HG03103 (cell line): ENCODE data around the gene TIPARP.
A peak's percentile ranks its signal among the peaks of the same experiment; 100 is the strongest.
"Not testable (repeated sequence)": the region's sequence is repeated elsewhere in the genome, so short reads cannot be mapped to it uniquely, and the experiment has no call there.

Experiments
- ATAC-seq: cut with Tn5 transposase; IDR thresholded peaks from one replicate; pipeline ENCODE4 v1.9.1; 2021; ENCODE audit warnings: low read depth; ENCODE audit not compliant: unreplicated experiment

TIPARP gene

DNA sequence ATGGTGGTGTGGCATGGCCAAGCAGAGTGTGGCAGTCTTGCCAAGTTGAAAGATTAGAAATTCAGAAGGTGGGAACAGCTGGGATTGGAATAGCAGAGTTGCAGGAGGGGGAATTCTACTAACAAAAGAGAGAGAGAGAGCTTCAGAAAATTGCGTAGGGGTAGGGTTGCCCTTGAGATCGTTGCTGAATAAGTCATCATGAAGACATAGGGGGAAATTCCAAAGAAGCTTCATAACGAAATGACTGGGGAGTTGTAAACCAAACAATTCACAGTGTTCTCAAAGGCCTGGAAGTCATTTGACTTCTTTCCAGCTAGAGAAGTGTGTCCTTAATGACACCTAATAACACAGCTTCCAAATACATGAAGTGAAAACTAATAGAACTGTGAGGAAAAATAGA lies 26.3 kb upstream of the TIPARP start:
- no peak for ATAC-seq

DNA sequence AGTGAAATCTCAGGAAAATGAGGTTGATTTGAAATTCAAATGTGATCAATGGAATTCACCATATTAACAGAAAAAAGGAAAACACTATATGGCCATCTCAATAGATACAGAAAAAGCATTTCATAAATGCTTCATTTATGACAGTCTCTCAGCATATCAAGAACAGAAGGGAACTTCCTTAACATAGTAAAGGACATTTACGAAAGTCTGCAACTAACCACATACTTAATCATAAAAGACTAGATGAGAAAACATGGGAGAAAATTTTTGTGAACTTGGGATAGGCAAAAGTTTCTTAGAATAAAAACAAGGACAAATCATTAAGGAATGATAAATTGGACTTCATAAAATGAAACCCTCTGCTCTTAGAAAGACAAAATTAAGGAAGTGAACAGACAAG lies 24.7 kb upstream of the TIPARP start:
- no peak for ATAC-seq

DNA sequence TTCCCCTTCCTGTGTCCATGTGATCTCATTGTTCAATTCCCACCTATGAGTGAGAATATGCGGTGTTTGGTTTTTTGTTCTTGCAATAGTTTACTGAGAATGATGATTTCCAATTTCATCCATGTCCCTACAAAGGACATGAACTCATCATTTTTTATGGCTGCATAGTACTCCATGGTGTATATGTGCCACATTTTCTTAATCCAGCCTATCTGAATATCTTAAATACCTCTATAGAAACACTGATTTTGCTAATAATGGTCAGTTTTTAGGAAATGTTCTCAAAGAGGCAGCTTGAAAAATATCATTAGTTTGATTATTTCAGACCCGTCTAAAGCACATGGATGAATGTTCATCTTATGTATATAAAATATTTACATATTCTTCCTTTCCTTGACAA lies 21.7 kb upstream of the TIPARP start:
- ATAC-seq: not testable (repeated sequence)

DNA sequence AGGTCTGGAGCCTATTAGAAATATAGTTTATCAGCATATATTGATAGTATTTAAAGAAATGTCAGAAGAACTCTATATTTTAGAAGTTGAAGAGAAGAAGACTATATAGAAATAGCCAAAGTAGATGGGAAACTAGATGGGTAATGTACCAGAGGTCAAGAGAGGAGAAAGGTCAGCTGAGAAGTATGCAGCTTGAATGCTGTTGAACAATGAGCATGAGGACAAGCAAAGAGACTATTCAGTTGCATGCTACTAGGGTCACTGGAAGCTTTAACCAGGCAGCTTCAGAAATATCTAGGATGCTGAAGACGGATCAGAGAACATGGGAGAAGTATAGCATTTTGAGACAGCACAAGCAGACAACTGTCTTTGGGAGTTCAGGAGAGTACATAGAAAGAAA lies 19.6 kb upstream of the TIPARP start:
- ATAC-seq: no peak

DNA sequence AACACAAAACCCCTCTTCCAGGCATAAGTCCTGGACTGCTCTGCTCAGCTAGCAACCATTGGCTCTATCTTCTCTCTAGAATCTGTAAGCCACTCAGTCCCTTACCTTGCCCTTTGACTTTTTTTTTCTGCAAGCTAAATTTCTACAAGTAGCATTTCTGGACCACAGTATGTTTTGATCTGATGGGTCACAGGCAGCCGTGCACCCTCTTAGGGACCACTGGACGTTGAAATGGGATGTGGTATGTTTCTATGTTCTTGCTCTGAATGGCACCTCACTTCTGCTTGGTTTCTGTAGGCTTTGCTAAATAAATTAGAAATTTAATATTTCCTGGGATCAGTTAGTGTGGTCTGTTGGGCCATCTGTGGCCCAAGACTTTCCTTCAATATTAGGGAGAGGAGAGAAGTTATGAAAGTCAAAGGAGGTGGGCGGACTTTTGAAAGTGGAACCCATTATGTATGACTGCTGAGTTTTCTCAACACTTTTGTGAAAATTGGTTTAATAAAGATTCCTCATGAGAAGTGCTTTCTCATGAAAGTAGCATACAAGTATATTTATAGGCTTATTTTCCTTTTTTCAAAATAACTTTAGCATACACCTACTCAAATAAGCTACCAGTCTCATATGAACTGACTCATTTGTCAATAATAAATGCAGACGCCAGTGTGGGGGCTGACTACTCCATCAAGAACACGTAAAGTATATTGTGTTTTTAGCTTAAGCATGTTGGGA lies 18.4 kb upstream of the TIPARP start:
- no peak for ATAC-seq

DNA sequence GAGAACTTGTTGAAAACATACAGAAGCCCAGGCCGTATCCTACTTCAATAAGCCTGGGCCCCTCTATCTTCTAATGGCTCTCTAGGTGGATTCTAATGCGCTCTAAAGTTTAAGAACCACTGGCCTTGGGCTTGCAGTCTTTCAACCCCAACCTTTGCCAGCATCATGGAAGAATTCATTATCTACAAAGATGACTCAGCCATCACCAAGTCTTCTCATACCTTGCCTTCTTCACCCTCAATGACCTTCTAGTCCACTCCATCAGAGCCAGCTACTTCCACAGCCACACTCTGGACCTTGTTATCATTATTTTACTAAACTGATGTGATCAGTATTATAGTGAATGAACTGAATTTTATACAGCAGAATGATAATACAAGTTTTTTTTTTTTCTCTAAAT lies 16.9 kb upstream of the TIPARP start:
- no peak for ATAC-seq

DNA sequence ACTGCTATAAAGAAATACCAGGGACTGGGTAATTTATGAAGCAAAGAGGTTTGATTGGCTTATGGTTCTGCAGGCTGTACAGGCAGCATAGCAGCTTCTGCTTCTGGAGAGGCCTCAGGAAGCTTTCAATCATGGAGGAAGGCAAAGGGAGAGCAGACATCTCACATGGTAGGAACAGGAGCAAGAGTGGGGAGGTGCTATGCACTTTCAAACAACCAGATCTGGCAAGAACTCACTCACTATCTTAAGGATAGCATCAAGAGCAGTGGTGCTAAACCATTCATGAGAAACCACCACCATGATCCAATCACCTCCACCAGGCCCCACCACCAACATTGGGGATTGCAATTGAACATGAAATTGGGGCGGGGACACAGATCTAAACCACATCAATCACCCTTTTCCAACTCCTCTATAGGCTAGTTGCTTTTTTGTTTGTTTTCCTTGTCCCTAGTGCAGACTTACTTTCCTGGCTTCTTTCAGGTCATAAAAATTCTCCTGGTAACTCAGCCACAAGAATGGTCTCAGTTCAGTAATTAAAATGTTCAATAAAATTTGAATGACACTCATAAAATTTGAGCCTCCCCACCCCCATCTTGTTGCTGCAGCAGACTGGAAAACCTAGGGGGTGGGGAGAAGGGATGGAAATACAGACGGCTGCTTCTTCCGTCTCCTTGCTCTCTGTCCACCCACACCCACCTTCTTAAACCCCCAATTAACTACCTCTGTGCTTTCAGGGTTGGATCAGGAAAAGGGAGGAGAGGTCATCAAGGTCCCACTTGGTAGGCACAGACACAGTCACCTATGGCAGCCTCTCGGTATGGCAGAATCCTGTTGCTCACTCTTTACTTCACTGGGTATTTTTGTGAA lies 16.3 kb upstream of the TIPARP start:
- ATAC-seq: no peak

DNA sequence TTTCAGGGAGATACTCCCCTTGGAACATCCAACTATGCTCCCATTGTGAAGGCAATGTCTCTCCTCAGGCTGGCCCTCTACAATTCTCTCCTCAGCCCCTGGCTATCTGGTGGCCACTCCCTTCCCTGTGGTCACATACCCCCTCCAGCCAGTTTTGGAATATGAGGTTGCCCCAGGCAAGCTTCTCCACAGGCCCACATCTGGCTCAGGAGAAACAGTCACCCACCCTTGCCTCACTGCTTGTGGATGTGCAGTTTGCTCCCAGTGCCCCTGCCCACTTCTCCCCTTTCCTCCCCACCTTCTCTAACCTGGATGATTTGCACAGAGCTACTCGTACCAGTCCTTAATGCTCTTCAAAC lies 15.7 kb upstream of the TIPARP start:
- ATAC-seq: no peak

DNA sequence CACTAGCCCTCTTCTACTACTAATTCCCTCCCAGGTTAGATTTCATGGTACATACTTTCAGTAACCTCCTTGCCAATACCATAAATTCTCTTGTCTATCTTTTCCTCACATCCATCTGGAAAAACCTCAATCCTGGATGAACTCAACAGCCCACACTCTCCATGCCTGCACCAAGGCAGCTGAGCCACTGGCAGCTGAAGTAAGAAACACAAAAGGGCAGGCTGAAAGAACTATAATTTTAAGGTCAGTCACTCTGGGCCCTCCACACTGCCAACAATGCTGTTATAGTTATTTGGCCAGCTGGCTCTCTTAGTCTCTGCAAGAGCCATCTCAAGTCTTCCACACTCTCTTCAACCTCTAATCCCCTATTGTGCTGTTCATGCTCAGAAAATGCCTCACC lies 15.1 kb upstream of the TIPARP start:
- no peak for ATAC-seq

DNA sequence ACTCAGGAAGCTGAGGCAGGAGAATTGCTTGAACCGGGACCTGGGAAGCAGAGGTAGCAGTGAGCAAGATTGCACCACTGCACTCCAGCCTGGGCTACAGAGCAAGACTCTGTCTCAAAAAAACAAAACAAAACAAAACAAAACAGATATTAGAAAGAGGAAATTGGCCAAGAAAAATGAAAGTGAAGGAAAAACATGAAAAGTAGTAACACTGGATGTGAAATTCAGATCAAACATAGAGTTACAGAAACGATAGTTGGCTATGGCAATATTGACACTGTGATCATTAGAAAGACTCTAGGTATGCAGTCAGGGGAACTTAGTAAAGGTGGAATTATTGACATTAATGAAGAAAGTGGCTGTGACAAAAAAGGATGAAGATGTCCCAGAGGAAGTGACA lies 13.2 kb upstream of the TIPARP start:
- ATAC-seq: no peak

DNA sequence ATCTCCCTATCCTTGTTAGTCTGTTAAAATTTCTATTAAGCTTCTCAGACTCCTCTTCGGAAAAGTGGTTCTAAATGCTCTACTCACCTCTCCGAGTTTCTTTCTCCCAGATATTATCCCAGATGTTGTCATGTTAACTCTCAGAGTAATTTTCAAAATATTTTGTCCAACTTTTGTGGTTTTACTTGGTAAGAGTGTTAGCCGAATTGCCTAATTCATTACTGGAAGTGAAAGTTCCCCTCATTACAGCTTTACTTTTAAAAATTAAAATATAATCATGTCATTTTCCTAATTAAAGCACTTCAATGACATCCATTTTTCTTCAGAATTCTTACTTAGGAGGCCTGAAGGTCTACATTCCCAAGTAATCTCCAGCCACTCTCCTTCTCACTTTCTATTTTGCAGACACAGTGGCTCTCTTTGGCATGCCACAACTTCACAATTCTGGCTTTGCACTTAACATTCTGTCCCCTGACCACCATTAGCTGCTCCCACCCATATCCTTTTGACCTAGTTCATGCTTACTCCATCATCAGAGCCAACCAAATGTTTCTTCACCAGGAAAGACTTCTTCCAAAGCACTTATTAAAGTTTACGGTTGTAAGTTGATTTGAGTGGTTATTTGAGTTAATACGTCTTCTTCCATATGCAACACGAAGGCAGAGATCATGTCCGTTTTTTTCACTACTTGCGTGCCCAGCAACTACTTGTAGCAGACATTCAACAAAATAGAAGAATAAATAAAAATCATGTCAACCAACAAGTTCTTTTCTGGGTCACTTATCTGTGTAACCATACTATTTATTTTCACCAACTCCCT lies 10.2 kb upstream of the TIPARP start:
- ATAC-seq: no peak

DNA sequence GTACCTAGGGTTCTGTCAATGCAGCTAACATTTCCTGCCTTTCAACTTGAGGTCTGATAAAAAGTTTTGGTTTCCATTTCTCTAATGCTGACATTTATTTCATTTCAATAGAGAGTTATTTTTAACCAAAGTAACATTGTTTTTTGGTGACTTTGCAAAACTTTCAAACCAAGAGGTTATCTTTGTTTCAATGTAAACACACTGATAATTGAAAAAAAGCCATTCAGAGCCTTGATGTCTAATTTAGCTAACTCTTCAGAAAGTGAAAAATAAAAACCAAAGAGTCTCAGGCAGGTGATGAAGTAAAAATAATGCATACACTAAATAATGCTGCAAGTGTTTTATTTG lies 9.6 kb upstream of the TIPARP start:
- ATAC-seq: peak; percentile 69

DNA sequence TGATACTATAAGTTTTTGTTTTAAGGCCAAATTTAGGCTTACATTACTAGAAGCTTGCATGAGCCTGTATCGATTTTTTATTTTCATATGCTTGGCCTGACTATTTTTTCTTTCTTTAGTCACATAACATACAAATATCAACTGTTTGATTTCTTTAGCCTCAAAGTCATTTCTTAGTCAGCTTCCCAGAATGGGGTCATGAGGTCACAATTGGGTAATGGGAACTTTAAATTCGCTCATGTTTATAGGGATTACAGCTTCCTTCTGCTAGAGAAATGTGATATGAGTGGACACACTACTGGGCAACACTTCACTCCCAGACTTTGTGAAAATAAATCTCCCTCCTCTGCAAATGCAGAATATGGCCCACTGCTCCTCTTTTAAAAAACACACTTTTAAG lies 9.1 kb upstream of the TIPARP start:
- no peak for ATAC-seq

DNA sequence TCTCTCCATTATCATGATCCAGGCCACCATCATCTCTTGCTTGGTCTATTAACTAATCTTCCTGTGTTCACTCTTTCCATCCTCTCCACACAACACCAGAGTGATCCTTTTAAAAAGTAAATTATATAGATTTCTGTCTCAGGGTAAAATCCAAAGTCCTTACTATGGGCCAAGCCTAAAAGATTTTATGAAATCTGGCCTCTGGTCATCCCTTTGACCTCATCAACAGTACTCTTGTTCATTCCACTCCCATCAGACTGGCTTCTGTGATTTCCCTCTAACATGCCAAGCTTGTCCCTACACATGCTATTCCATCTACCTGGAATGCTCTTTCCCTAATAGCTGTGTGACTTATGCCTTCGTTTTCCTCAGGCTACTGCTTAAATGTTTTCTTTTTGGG lies 8.3 kb upstream of the TIPARP start:
- ATAC-seq: no peak

DNA sequence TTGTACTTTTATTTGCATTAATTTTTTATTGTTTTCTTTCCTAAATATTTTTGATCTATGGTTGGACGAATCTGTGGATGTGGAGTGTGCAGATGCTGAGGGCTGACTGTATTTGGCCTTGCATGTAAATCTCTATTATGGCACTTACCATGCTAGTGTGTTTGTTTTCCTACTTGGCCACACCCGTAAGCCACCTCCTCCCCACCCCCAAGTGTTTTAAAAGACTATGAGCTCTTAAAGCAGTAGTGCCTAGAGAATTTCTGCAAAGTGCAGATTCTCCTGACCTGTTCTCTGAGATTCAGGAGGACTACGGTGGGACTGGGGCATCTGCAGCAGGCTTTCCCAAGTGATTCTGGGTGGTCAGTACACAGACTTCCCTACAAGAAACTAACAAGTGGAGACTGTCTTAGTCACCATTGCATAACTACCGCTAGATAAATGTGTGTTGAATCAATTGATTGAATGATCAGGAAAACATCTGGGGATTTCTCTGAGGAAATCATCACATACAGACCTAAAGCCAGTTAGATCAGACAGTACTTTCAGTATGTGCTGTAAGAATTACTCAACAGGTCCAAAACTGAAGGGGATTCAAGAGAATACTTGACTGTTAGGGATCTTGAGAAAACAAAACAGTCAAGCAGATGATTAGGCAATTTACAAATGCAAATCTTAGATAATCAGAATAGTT lies 6.2 kb upstream of the TIPARP start:
- ATAC-seq: no peak

DNA sequence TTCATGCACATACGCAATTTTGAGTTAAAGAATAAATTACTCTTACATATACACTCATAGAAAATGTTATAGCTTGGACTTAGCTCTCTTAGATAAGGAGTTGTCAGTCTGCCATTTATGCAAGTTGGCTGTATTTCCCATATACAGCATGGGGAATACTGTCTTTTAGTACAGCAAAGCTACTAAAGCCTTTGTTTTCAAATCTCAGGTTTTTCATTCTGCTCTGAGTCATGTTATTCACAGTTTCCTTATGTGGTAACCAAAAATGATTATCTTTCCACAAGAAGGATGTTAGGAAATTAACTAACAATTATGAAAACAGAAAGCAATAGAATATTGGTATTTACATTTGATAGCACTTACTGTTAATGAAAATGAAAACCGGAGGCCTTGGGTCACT lies 4.3 kb upstream of the TIPARP start:
- no peak for ATAC-seq

DNA sequence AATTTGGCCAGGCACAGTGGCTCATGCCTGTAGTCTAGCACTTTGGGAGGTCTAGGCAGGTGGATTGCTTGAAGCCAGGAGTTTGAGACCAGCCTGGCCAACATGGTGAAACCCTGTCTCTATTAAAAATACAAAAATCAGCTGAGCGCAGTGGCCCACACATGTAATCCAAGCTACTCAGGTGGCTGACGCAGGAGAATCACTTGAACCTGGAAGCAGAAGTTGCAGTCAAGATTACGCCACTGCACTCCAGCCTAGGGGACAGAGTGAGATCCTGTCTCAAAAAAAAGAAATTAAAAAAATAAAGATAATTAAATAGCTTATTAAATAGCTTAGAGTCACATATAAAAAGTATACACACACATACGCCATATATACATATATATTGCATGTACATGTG lies 3.7 kb upstream of the TIPARP start:
- ATAC-seq: no peak

DNA sequence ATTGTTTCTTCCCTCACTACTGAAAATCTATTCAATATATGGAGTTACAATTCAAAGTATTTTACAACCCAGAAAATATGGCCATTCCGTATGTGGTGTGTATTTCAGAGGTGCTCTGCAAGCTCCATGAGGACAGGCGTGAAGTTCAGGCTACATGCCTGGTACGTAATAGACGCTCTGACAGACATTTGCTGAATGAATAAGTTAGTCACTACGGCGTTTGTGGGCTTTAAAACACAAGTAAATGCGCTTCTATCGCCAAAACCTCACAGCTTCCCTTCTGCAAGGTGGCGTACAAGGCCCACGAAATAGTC lies 701 bp upstream of the TIPARP start:
- ATAC-seq: no peak

DNA sequence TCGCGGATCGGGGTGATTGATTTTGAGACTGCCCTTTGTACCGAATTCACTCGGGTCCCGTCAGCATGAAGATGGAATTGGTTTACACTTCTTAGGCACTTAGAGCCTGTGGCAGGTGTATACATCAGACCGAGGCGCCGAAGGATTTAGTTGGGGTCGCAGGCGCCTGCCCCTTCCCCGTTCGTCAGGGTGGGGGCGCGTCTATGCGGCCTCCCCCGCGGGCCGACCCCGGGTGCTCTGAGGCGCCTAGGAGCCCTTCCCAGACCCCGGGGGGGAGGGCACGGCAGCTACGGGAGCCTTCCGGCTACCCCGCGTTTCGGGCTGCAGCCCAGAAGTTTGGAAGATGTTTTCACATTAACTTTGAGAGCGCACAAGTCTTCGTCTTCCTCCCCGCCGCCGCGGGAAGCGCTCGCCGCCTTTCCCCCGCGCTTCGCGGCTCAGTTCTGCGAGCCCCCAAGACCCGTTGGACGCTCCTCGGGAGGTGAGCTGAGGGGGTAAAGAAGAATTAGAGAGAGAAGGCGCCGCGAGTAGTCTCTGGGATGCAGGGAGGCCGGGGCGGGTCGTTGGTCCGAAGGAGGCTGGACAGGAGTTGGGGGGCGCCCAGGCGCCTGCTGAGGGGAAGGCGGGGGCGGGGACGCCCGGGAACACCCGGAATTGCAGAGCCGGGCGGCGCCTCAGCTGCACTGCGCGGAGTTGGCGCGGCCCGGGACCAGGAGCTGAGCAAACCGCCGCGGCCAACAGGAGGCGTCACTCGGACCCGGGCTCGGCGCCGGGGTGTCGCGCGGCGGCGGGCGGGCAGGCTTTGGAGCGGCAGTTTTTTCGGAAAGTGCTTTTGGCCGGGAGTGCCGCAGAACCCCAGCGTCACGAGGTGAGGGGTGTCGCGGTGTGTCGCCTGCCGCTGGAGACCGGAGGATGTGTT lies 780 bp downstream of the TIPARP start:
- no peak for ATAC-seq
